Measurements from ENCODE around the gene GAGE12J.

- TF ChIP-seq CTCF (IDR thresholded peaks at IDR 0.05): no peak
- no peak for TF ChIP-seq EZH2 (IDR thresholded peaks at IDR 0.05; ENCODE audit: borderline replicate concordance, insufficient read depth, low read depth, low read length, poor library complexity, severe bottlenecking)
These were observed 18.5 kb upstream of the GAGE12J start, which contains the start of gene GAGE10 for GRCh38 chrX:49303346-49303745.
